ENCODE measurements around the gene JAZF1. TPM values are rescaled to one million over a fixed set of nuclear protein-coding genes. Genes with fewer than 3 reads are reported as not detected.

Gene JAZF1
- total and polyA plus RNA-seq, 9 of the 15 experiments (the other 6 are each of a cell fraction or from before 2014, with no cell fraction given), result 0.04 to 0.64 (median 0.11) TPM; not detected in 3

DNA sequence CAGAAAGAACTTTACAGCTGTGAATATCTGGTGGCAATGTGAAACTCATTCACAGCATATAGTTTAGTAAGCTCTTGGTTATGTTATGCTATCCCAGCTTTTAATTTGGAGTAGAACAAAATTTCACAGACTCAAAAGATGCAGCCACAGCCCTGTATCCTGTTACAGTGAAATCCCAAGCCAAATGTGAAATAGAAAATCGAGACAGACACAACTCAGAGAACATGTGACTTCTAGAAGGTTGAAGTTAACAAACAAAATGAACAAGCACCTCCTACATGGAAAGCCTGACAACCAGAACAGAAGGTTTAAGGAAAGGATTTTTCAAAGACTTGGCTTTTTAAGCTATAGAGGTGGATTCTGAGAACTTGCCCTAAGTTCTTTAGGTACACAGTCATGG, 39.6 kb downstream of the JAZF1 start (continued):
- TF ChIP-seq, protein P1, sequence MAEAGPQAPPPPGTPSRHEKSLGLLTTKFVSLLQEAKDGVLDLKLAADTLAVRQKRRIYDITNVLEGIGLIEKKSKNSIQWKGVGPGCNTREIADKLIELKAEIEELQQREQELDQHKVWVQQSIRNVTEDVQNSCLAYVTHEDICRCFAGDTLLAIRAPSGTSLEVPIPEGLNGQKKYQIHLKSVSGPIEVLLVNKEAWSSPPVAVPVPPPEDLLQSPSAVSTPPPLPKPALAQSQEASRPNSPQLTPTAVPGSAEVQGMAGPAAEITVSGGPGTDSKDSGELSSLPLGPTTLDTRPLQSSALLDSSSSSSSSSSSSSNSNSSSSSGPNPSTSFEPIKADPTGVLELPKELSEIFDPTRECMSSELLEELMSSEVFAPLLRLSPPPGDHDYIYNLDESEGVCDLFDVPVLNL (CRISPR knock-in tag; IDR thresholded peaks at IDR 0.05; ENCODE audit: low read depth), result no peak
- no peak for TF ChIP-seq BDP1 (IDR thresholded peaks at IDR 0.05; ENCODE audit: insufficient read depth, insufficient read length)
- TF ChIP-seq, protein P2, sequence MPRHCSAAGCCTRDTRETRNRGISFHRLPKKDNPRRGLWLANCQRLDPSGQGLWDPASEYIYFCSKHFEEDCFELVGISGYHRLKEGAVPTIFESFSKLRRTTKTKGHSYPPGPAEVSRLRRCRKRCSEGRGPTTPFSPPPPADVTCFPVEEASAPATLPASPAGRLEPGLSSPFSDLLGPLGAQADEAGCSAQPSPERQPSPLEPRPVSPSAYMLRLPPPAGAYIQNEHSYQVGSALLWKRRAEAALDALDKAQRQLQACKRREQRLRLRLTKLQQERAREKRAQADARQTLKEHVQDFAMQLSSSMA (CRISPR knock-in tag; IDR thresholded peaks at IDR 0.05), result no peak
- TF ChIP-seq CHD1 (IDR thresholded peaks at IDR 0.05; ENCODE audit: low read length), result no peak
- TF ChIP-seq, protein P3, sequence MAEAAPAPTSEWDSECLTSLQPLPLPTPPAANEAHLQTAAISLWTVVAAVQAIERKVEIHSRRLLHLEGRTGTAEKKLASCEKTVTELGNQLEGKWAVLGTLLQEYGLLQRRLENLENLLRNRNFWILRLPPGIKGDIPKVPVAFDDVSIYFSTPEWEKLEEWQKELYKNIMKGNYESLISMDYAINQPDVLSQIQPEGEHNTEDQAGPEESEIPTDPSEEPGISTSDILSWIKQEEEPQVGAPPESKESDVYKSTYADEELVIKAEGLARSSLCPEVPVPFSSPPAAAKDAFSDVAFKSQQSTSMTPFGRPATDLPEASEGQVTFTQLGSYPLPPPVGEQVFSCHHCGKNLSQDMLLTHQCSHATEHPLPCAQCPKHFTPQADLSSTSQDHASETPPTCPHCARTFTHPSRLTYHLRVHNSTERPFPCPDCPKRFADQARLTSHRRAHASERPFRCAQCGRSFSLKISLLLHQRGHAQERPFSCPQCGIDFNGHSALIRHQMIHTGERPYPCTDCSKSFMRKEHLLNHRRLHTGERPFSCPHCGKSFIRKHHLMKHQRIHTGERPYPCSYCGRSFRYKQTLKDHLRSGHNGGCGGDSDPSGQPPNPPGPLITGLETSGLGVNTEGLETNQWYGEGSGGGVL (CRISPR knock-in tag; IDR thresholded peaks at IDR 0.05), result no peak
- no peak for TF ChIP-seq MTF1 (CRISPR knock-in tag; IDR thresholded peaks at IDR 0.05; ENCODE audit: borderline replicate concordance)
- no peak for TF ChIP-seq RUNX1 (IDR thresholded peaks at IDR 0.05; ENCODE audit: low read depth)
- no peak for TF ChIP-seq SP2 (IDR thresholded peaks at IDR 0.05; ENCODE audit: extremely low read depth, low read depth, low read length, poor library complexity, severe bottlenecking)
- TF ChIP-seq, protein P4, sequence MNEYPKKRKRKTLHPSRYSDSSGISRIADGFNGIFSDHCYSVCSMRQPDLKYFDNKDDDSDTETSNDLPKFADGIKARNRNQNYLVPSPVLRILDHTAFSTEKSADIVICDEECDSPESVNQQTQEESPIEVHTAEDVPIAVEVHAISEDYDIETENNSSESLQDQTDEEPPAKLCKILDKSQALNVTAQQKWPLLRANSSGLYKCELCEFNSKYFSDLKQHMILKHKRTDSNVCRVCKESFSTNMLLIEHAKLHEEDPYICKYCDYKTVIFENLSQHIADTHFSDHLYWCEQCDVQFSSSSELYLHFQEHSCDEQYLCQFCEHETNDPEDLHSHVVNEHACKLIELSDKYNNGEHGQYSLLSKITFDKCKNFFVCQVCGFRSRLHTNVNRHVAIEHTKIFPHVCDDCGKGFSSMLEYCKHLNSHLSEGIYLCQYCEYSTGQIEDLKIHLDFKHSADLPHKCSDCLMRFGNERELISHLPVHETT (CRISPR knock-in tag; conservative IDR thresholded peaks at IDR 0.05 in 1 of 2, IDR thresholded peaks at IDR 0.05 in 1 of 2), result no peak
- TF ChIP-seq, protein P5, sequence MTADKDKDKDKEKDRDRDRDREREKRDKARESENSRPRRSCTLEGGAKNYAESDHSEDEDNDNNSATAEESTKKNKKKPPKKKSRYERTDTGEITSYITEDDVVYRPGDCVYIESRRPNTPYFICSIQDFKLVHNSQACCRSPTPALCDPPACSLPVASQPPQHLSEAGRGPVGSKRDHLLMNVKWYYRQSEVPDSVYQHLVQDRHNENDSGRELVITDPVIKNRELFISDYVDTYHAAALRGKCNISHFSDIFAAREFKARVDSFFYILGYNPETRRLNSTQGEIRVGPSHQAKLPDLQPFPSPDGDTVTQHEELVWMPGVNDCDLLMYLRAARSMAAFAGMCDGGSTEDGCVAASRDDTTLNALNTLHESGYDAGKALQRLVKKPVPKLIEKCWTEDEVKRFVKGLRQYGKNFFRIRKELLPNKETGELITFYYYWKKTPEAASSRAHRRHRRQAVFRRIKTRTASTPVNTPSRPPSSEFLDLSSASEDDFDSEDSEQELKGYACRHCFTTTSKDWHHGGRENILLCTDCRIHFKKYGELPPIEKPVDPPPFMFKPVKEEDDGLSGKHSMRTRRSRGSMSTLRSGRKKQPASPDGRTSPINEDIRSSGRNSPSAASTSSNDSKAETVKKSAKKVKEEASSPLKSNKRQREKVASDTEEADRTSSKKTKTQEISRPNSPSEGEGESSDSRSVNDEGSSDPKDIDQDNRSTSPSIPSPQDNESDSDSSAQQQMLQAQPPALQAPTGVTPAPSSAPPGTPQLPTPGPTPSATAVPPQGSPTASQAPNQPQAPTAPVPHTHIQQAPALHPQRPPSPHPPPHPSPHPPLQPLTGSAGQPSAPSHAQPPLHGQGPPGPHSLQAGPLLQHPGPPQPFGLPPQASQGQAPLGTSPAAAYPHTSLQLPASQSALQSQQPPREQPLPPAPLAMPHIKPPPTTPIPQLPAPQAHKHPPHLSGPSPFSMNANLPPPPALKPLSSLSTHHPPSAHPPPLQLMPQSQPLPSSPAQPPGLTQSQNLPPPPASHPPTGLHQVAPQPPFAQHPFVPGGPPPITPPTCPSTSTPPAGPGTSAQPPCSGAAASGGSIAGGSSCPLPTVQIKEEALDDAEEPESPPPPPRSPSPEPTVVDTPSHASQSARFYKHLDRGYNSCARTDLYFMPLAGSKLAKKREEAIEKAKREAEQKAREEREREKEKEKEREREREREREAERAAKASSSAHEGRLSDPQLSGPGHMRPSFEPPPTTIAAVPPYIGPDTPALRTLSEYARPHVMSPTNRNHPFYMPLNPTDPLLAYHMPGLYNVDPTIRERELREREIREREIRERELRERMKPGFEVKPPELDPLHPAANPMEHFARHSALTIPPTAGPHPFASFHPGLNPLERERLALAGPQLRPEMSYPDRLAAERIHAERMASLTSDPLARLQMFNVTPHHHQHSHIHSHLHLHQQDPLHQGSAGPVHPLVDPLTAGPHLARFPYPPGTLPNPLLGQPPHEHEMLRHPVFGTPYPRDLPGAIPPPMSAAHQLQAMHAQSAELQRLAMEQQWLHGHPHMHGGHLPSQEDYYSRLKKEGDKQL (CRISPR knock-in tag; IDR thresholded peaks at IDR 0.05; ENCODE audit: borderline replicate concordance), result no peak
- TF ChIP-seq SRF (CRISPR knock-in tag; IDR thresholded peaks at IDR 0.05), result no peak

All from K562 (cell line).